ENCODE results near the gene RBPMS2. TPM values are rescaled to one million over a fixed set of nuclear protein-coding genes. Genes with fewer than 3 reads are reported as not detected.

The RBPMS2 gene

DNA sequence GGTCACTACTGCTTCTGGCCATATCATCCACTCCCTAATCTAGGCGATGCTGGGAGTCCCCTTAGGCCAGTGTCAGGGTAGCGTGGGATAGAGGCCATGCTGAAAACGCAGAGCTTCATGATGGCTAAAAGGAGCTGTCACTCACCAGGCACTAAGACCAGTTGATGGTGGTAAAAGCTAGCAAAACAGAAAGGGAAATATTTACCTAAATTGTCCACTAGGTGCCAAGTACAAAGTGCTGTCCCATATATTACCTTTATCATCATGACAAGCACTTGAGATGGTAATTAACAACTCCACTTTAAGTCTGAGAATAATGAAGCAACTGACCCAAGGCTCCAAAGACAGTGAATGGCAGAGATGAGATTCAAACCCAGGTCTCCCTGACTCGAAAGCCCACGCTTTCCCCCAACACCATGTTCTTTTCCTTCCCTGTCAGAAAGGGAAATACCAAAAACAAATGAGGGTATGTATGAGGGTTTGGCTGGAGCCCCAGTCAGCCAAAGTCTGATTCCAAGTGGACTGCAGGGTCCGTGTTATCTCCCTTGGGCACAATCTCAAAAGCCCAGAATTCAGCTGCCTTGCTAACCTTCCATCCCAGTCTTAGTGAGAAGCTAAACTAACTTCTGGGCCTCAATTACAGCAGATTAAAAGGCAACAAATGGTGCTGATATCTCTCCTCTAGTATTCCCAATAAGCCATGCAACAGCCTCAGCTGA lies 84.7 kb downstream of the RBPMS2 start:
- Histone ChIP-seq H3K27ac (ENCODE audit: low read depth, low read length) (no peak overlapping the region), H3K36me3 (ENCODE audit: control insufficient read depth, insufficient read depth, low read length) (peaks cover 23% of the 10 kb centered on the region)

DNA sequence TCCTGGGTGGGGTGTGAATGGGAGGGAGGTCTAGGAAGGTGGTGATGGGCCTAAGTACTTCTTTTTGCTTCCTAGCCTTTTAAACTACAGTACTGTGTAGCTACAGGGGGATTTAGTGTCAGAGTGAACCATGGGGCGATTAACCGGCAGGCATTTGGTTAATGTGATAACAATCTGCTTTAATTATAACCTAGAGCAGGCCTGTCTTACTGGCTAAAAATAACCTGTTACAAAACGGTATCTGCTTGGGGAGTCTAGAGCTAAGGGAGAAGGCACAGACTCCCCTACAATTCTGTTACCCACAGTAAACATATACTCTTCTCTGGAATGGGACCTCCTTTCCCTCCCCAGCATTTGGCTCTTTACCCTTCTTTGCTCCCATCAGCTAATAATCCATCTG lies 85.4 kb downstream of the RBPMS2 start:
- whole genome bisulfite sequencing (ENCODE audit: extremely low coverage, insufficient coverage, low lambda C conversion rate), result no CpG with 5 or more reads among the region's 3 CpGs
- no peak overlapping the region for H3K56ac ChIP-seq (ENCODE audit: low read length)
- no peak overlapping the region for H2BK5ac ChIP-seq (ENCODE audit: low read length)
- no peak overlapping the region for H3K23ac ChIP-seq (ENCODE audit: low read length)
- H3K4me2 ChIP-seq (ENCODE audit: low read length), result no peak overlapping the region
- no peak for DNase-seq
- peaks cover 8% of the 10 kb centered on the region for H3K4me1 ChIP-seq (ENCODE audit: control insufficient read depth, low read depth, low read length)
- no peak overlapping the region for H3K4me3 ChIP-seq (ENCODE audit: low read length)
- peaks cover 15% of the 10 kb centered on the region for H3K79me1 ChIP-seq (ENCODE audit: low read length)
- H3K27me3 ChIP-seq (ENCODE audit: insufficient read depth, low read length, poor library complexity), result no peaks in the 10 kb centered on the region
- no peak overlapping the region for H3K27ac ChIP-seq (ENCODE audit: low read depth, low read length)
- H3K4ac ChIP-seq (ENCODE audit: low read depth, low read length), result no peak overlapping the region
- H3K9ac ChIP-seq (ENCODE audit: low read length), result no peak overlapping the region
- no peak overlapping the region for H4K8ac ChIP-seq (ENCODE audit: low read depth, low read length)
- no peak overlapping the region for H2BK15ac ChIP-seq (replicated peaks; ENCODE audit: low read depth)
- H3K79me2 ChIP-seq (ENCODE audit: control insufficient read depth, insufficient read depth, low read length), result peaks cover 9% of the 10 kb centered on the region
- H2AK5ac ChIP-seq (ENCODE audit: low read length), result no peak overlapping the region
- H3K36me3 ChIP-seq (ENCODE audit: control insufficient read depth, insufficient read depth, low read length), result peaks cover 21% of the 10 kb centered on the region
- H3K18ac ChIP-seq (ENCODE audit: low read length), result no peak overlapping the region
- H2BK120ac ChIP-seq (ENCODE audit: low read depth, low read length), result no peak overlapping the region
- H4K5ac ChIP-seq (ENCODE audit: low read length), result no peak overlapping the region

More for the DNA sequence above, 84.7 kb downstream of the RBPMS2 start:
- no peak overlapping the region for H3K9ac ChIP-seq (ENCODE audit: low read length)
- DNase-seq, result no peak
- no peak overlapping the region for H3K23ac ChIP-seq (ENCODE audit: low read length)
- no peak overlapping the region for H2BK5ac ChIP-seq (ENCODE audit: low read length)
- H3K79me2 ChIP-seq (ENCODE audit: control insufficient read depth, insufficient read depth, low read length), result peaks cover 15% of the 10 kb centered on the region
- H2BK120ac ChIP-seq (ENCODE audit: low read depth, low read length), result no peak overlapping the region
- peaks cover 17% of the 10 kb centered on the region for H3K79me1 ChIP-seq (ENCODE audit: low read length)
- H3K4me1 ChIP-seq (ENCODE audit: control insufficient read depth, low read depth, low read length), result peaks cover 8% of the 10 kb centered on the region
- H3K4ac ChIP-seq (ENCODE audit: low read depth, low read length), result no peak overlapping the region
- no peak overlapping the region for H4K8ac ChIP-seq (ENCODE audit: low read depth, low read length)
- H2BK15ac ChIP-seq (replicated peaks; ENCODE audit: low read depth), result no peak overlapping the region
- H3K27me3 ChIP-seq (ENCODE audit: insufficient read depth, low read length, poor library complexity), result no peaks in the 10 kb centered on the region
- WGBS (ENCODE audit: extremely low coverage, insufficient coverage, low lambda C conversion rate), result no CpG with 5 or more reads among the region's 6 CpGs
- no peak overlapping the region for H3K18ac ChIP-seq (ENCODE audit: low read length)
- no peak overlapping the region for H3K4me2 ChIP-seq (ENCODE audit: low read length)
- H3K56ac ChIP-seq (ENCODE audit: low read length), result no peak overlapping the region
- no peak overlapping the region for H3K4me3 ChIP-seq (ENCODE audit: low read length)
- no peak overlapping the region for H4K5ac ChIP-seq (ENCODE audit: low read length)
- no peak overlapping the region for H2AK5ac ChIP-seq (ENCODE audit: low read length)

Small RNA genes lying within 50 kb of the gene (small RNA-seq; reads per million reads assigned to genes)
- gene AC100830.2 (ENCODE audit: insufficient read depth), result not detected
- 436 reads per million, percentile 98 among the genes with 10 or more reads in this experiment for gene MIR1272 (ENCODE audit: insufficient read depth)
